ENCODE data around the gene G3BP2.

GRCh38 chr4:75623026-75623425 lies 50.2 kb downstream of the G3BP2 start:
- TF ChIP-seq CTCF (IDR thresholded peaks at IDR 0.05) (no peak), POLR2AphosphoS5 (IDR thresholded peaks at IDR 0.05) (no peak)

Data from prostate gland (tissue), 2 donors.